Measurements from ENCODE around the gene THTPA.

- TF ChIP-seq, protein P1, sequence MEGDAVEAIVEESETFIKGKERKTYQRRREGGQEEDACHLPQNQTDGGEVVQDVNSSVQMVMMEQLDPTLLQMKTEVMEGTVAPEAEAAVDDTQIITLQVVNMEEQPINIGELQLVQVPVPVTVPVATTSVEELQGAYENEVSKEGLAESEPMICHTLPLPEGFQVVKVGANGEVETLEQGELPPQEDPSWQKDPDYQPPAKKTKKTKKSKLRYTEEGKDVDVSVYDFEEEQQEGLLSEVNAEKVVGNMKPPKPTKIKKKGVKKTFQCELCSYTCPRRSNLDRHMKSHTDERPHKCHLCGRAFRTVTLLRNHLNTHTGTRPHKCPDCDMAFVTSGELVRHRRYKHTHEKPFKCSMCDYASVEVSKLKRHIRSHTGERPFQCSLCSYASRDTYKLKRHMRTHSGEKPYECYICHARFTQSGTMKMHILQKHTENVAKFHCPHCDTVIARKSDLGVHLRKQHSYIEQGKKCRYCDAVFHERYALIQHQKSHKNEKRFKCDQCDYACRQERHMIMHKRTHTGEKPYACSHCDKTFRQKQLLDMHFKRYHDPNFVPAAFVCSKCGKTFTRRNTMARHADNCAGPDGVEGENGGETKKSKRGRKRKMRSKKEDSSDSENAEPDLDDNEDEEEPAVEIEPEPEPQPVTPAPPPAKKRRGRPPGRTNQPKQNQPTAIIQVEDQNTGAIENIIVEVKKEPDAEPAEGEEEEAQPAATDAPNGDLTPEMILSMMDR (IDR thresholded peaks at IDR 0.05 in 8 of 11, conservative IDR thresholded peaks at IDR 0.05 in 3 of 11): no peak
- TF ChIP-seq POLR2AphosphoS5 (IDR thresholded peaks at IDR 0.05): peak in 1 of 3 donors; percentile 7
- TF ChIP-seq POLR2A (IDR thresholded peaks at IDR 0.05): no peak
These were observed 5.2 kb downstream of the THTPA start for GRCh38 chr14:23561259-23561658.

Data from spleen (tissue), 7 donors.